TTC549 (cell line): ENCODE data around the gene GPR180.
"Not testable (repeated sequence)": the region's sequence is repeated elsewhere in the genome, so short reads cannot be mapped to it uniquely, and the experiment has no call there.

Source experiments
- FAIRE-seq: peaks from 2 replicates; lab custom pipeline; 2012; peaks lifted over from hg19 to GRCh38; lab: Jason Lieb, UNC

The GPR180 gene

DNA sequence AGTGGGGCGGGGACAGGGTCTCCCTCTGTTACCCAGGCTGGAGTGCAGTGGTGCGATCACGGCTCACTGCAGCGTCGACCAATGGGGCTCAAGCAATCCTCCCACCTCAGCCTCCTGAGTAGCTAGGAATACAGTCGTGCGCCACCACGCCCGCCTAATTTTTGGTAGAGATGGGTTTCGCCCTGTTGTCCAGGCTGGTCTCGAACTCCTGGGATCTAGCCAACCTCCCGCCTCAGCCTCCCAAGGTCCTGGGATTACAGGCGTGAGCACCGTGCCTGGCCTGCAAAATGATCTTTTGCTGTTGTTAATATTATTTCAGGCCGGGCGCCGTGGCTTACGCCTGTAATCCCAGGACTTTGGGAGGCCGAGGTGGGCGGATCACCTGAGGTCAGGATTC lies 5.1 kb upstream of the GPR180 start:
- no peak for FAIRE-seq

DNA sequence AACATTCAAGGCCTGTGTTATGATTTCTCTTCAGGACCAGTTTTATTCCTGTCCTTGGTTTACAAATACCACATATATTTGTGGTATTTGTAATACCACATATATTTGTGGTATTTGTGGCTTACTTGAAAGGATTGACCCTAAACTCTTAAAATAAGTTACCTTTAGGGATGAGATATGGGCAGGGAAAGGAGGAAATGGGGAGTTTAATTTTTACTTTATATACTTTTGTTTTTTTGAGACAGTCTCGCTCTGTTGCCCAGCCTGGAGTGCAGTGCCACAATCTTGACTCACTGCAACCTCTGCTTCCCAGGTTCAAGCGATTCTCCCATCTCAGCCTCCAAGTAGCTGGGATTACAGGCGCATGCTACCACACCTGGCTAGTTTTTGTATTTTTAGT lies 3.4 kb upstream of the GPR180 start:
- no peak for FAIRE-seq

DNA sequence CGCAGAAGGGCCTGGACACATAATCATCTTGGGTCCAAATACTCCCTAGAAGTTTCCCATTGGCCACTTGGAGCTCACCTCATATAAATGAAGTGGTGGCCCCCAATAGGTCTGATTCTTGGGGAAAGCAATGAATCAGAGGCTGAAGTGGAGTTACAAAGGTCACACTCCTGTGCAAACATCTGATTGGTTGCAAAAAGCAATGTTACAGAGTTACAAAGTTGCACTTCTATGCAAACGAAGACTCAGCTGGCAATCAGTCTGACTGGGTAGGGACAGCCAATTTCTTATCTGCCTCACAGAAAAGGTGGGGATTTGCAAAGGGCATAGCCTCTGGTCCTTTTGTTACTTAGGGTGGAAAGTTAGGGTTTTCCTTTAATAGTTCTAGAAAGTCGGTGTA lies 1.8 kb upstream of the GPR180 start:
- no peak for FAIRE-seq

DNA sequence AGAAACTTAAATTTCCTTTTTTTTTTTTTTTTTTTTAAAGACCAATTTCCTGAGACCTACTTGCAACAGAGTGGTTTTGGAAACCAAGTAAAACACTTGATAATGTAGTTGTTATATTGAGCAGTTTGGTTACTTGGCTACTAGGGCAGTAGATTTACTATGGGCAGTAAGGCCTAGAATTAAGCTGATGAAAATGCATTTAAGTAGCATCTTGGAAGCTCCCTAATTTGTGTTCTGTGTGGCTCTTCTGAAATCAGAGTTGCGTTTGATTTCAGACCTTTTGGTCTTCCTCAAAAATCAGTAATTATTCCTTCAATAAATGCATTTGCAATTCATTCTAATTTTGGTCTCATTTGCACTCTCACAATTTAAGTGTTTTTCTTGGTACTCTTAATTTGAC lies 810 bp downstream of the GPR180 start:
- no peak for FAIRE-seq

GRCh38 chr13:94607056-94607455 lies 5.4 kb downstream of the GPR180 start:
- FAIRE-seq, result no peak

DNA sequence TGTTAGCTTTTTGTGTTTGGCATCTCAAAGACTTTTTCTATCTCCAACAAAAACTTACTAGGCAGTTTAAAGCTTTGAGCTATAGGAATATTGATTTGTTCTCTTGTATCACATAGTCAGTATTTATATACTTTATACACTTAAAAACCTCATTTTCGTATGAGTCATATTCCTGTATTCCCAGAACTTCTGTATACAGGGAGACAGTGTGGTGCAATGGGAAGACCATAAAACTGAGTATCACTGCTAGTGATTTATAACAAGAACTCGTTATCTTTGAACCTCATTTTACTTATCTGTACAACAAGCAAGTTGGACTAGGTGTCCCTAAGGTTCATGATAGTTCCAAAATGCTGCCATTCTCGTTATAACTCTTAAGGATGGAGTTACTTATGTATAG lies 6.3 kb downstream of the GPR180 start:
- no peak for FAIRE-seq

GRCh38 chr13:94608586-94608985 lies 6.9 kb downstream of the GPR180 start:
- FAIRE-seq, result no peak

- no peak for FAIRE-seq
Observed at GRCh38 chr13:94609196-94609595, 7.5 kb downstream of the GPR180 start.

- no peak for FAIRE-seq
Observed at GRCh38 chr13:94610475-94610874, 8.8 kb downstream of the GPR180 start.

- FAIRE-seq, result no peak
Observed at GRCh38 chr13:94612050-94612449, 10.4 kb downstream of the GPR180 start.

DNA sequence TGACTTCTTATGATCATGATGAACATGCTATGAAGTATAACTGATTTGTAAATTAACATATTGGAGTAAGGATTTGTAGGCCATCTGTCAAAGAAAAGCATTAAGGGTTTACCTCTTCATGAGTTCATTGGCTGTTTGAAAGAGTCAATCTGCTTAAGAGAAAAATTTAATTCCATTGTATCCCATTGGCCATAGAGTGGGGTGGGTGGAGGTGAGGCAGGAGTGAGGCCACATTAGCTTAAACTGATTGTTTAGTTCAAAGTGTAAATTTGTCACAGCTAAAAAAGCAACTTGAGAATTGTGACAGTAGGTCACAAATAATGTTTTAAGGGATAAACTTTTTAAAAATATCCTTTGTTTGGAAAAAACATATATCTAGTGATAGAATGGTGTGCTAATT lies 11.4 kb downstream of the GPR180 start:
- FAIRE-seq, result no peak

DNA sequence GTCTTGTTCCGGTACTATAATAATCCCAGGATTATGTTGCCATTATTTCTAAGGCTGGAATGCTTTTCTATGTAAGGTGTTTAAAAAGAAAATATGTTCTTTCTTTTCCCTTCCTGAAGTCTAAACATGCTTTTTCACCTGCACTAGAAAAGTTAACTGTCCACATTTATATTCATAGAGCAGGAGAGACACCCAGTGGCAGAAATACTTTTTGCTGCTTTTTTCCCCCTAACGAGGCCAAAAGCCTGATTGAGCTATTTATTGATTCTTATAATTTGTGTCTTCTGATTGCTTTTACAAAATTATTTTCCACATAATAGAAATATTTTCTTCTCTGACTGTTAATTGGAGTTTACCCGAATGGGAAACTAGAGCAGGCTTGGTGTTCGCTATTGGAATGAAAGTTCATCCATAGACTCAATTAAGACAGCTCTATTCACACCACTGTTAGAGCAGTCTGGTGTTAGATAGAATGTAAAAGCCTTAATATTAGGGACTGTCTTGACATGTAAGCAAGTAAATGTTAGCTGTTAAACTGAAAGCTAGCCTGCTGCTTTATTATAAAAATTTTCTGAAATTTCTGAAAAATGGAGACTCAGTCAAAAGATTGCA lies 15.8 kb downstream of the GPR180 start:
- peak; percentile 63 for FAIRE-seq

DNA sequence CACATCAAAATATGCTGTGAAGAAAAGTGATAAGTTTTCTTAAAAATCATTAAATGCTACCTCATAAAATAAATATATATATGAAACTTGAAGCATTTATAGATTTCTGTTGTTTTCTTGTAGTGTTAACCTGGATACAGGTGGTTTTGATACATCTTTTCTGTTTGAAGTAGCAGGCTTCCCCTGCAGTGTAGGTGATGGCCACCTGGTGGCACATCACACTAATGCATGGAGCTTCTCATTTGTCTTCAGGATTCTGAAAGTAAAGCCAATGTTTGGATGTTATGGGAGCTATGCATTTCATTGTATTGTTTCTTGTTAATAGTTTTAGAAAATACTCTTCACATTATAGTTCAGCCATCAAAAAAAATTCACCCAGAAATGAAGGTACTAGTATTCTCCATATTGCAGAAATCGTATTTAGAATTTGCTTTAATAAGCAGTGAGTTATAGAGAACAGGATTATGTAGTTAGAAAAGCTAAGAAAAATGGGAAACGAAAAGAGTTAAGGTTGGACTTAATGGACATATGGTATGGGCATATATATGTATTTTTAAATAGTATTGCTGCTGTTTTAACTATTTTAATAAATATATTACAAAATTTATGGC lies 18.7 kb downstream of the GPR180 start:
- FAIRE-seq, result peak; percentile 46

DNA sequence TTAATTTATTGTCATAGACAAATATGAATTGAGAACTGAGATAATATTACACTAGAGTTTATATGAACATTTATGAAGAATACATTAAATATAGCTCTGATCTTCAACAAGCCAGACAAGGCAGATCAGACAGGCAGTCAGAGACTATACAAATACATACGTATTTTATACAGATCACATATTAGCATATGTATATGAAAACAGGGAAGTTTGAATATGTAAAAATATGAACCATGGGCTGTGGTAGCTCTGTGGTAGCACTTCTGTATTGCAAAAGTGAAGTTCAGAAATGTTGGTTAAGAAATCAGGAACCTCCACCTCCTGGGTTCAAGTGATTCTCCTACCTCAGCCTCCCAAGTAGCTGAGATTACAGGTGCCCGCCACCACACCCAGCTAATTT lies 20.7 kb downstream of the GPR180 start:
- FAIRE-seq, result no peak

DNA sequence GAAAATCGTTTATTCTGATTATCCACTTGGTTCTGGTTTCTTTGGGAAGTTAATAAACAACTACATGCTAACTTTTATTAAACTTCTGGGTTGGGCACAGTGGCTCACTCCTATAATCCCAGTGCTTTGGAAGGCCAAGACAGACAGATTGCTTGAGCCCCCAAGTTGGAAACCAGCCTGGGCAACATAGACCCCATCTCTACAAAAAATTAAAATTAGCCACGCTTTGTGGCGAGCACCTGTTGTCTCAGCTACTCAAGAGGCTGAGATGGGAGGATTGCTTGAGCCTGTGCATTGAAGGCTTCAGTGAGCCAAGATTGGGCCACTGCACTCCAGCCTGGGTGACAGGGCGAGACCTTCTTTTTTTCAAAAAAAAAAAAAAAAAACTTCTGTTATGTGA lies 21.7 kb downstream of the GPR180 start:
- FAIRE-seq, result no peak

- FAIRE-seq, result no peak
Observed at GRCh38 chr13:94630858-94631257, 29.2 kb downstream of the GPR180 start.

GRCh38 chr13:94632226-94632980 lies 30.7 kb downstream of the GPR180 start:
- FAIRE-seq, result no peak

GRCh38 chr13:94636096-94636495 lies 34.4 kb downstream of the GPR180 start:
- not testable (repeated sequence) for FAIRE-seq

- no peak for FAIRE-seq
Observed at GRCh38 chr13:94636942-94637578, 35.4 kb downstream of the GPR180 start.

DNA sequence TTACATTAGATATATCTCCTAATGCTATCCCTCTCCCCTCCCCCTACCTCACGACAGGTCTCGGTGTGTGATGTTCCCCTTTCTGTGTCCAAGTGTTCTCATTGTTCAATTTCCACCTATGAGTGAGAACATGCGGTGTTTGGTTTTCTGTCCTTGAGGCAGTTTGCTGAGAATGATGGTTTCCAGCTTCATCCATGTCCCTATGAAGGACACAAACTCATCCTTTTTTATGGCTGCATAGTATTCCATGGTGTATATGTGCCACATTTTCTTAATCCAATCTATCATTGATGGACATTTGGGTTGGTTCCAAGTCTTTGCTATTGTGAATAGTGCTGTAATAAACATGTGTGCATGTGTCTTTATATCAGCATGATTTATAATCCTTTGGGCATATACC lies 36.0 kb downstream of the GPR180 start:
- FAIRE-seq, result not testable (repeated sequence)

DNA sequence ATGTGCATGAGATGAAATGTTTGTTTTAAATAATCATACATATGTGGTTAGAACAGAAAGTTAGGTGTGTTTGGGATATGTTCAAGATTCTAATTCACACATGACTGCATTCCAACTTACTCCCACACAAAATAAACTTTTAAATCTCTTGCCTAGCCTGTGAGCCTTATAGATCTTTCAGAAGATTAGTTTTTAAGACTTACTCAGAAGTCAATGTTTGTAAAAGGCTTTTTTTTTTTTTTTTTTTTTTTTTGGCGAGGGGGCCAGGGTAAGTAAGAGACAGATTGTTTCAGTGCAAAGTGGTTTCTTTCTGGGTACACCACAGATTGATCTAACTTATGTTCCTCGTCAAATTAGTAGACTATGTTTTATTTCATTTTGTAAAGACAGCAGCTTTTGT lies 39.1 kb downstream of the GPR180 start:
- FAIRE-seq, result no peak

DNA sequence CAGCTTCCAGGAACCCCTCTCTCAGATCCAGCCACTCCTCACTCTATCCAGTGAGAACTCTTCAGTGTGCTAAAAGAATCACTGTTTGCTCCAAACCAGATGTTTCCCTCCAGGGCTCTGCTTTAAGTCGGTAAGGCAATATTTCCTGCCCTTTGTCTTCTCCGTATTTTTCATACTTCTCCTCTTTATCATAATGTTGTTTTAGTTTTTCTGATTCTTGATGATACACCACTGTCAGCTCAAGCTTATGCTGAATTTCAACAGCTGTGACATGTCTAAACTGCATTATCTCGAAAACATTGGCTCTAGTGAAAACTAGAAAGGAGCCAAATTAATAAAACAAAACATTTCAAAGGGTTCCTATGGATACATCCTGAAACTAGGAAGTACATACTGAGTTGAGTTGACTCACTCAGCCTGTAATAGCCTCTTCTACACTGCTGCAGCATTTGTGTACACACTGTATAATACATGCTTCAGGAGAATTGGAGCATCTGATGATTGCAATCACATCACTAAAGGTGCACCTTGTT lies 39.8 kb downstream of the GPR180 start:
- no peak for FAIRE-seq

GRCh38 chr13:94646904-94647303 lies 45.2 kb downstream of the GPR180 start:
- FAIRE-seq, result no peak
